ENCODE data around the gene METTL8.
"Not testable (repeated sequence)": the region's sequence is repeated elsewhere in the genome, so short reads cannot be mapped to it uniquely, and the experiment has no call there.

Gene METTL8

GRCh38 chr2:171401947-171402346 is 31.8 kb downstream of the METTL8 start:
- no peak for DNase-seq (ENCODE audit: low read depth)

DNA sequence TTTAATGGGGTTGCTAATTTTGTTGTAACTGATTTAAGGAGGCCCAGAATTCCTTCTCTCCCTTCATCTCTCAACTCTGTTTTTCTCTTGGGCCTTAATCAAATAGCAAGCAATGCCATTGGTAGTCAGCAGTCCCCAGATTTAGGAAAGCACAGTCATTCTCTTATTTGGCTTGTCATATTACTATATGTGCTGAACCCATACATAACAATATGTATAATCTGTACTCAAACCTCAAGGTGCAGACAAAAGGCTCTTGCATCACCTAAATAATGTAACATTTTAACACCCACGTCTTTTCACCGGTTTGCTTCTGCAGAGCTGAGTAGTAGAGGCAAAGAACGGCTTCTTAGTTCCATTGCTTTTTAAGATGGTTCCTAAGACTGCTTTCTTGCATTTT is 33.4 kb downstream of the METTL8 start:
- no peak for DNase-seq (ENCODE audit: low read depth)

- no peak for DNase-seq (ENCODE audit: low read depth)
Observed at GRCh38 chr2:171399292-171399691, 34.5 kb downstream of the METTL8 start.

GRCh38 chr2:171394164-171394740 is 39.5 kb downstream of the METTL8 start:
- DNase-seq (ENCODE audit: low read depth) = no peak

DNA sequence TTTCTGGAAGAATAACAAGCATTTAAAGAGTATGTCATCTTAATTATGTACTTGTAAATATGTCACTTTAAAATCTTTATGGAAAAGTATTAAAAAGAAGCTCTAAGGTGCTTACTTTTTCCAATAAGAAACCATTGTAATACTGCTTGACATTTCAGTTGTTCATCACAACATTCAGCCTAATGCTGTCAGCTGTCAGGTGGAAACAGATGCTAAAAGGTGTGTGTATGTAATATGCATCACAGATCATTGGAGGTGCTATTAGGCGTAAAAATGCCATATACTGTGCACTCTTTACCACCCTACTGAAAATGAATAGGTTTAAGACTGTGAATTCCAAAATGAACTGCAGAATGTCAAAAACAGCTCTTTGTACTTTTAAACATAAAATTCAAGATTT is 40.3 kb downstream of the METTL8 start:
- no peak for DNase-seq (ENCODE audit: low read depth)

GRCh38 chr2:171391532-171391931 is 42.3 kb downstream of the METTL8 start:
- DNase-seq (ENCODE audit: low read depth) = no peak

DNA sequence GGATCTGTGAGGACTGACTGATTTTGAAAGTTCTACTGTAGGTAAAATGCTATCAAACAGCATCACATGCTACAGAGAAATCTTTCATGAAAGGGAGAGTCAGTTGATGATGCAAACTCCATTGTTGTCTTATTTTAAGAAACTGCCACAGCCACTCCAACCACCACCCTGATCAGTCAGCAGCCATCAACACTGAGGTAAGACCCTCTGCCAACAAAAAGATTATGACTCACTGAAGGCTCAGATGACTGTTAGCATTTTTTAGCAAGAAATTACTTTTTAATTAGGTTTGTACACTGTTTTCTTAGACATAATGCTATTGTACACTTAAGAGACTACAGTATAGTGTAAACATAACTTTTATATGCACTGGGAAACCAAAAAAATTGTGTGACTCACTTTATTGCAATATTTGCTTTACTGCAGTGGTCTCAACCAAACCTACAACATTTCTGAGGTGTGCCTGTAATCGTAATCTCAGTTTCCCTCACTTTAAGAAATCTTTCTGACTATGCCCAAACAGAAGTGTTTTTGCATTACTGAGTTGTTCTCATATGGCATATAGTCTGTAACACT is 42.8 kb downstream of the METTL8 start:
- DNase-seq (ENCODE audit: low read depth) = peak; percentile 75

- DNase-seq (ENCODE audit: low read depth) = no peak
Observed at GRCh38 chr2:171389780-171390179, 44.0 kb downstream of the METTL8 start.

GRCh38 chr2:171389325-171389724 is 44.5 kb downstream of the METTL8 start:
- DNase-seq (ENCODE audit: low read depth) = no peak

GRCh38 chr2:171387052-171387451 is 46.7 kb downstream of the METTL8 start:
- no peak for DNase-seq (ENCODE audit: low read depth)

DNA sequence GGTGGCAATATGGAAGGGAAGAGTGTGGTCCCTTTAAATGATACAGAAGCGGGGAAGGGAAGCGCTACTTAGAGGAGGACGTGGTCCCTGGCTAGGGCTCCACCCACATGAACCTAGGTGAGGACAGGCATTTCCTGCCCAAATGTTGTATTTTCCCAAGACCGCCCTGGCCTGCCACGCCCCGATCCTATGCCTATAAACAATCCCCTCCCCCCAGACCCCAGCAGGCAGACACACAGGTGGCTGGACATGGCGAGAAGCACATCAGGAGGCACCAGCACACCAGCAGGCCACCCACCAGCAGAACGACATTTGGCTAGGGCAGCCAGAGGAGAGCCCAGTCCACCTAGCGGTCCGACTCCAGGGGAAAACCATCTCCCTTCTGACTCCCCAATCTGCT is 47.2 kb downstream of the METTL8 start:
- DNase-seq (ENCODE audit: low read depth) = no peak

DNA sequence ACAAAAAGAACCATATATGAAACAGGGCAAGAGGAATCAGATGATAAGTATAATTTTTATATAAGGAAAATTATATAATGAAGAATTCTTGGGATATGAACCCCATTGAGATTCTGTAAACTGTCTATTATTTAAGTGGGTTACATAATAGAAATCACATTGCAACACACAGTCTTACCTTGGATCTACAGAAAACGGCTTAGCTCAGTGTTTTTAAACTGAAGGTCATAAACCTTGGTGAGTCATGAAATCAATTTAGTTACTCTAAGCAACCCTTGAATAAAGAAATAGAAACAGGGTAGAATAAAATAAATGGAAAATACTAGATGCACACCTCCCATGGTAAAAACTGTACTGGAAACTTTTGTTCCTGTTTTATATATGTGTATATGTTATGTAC is 50.7 kb downstream of the METTL8 start:
- peak; percentile 48 for DNase-seq (ENCODE audit: low read depth)

- DNase-seq (ENCODE audit: low read depth) = not testable (repeated sequence)
Observed at GRCh38 chr2:171382175-171382574, 51.6 kb downstream of the METTL8 start.

GRCh38 chr2:171377852-171378251 is 55.9 kb downstream of the METTL8 start:
- DNase-seq (ENCODE audit: low read depth) = not testable (repeated sequence)

GRCh38 chr2:171367692-171368091 is 66.1 kb downstream of the METTL8 start:
- no peak for DNase-seq (ENCODE audit: low read depth)

DNA sequence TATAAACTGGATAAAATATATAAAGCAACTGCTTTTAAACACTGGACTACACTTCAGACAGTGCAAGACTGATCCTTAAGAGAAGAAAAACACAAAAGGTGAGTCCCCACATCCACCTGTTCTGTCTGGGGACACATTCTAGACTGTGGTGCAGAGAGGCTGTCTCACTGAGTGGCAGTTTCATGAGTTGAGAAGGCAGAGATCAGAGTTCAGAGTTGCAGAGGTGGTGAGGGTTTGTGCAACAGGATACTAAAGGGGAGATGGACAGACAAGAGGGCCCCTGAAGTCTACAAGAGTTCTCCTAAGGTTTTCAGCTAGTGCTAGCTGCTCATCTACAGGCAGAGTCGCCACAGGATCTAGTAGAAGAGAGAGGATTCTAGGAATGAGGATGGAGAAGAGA is 68.0 kb downstream of the METTL8 start:
- no peak for DNase-seq (ENCODE audit: low read depth)

GRCh38 chr2:171365232-171365631 is 68.6 kb downstream of the METTL8 start:
- peak; percentile 46 for DNase-seq (ENCODE audit: low read depth)

- no peak for DNase-seq (ENCODE audit: low read depth)
Observed at GRCh38 chr2:171362396-171362795, 71.4 kb downstream of the METTL8 start.

DNA sequence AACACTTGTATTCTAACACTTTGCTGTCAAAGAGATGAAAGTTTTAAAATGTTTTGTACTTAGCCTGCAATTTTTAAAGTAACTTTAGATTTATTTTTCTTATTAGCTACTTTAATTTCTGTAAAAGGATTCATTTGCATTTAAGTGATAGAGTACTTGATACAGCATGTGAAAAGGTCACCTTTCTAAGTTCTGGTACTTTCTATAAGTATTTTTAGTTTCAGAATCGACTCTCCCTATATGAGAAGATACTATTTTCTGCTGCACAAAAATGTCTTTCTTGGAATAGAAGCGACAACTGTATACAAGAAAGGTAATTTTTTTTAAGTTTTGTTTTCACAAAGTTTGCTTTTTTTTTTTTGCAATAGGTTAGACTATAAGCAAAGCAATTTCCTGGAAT is 72.9 kb downstream of the METTL8 start:
- no peak for DNase-seq (ENCODE audit: low read depth)

DNA sequence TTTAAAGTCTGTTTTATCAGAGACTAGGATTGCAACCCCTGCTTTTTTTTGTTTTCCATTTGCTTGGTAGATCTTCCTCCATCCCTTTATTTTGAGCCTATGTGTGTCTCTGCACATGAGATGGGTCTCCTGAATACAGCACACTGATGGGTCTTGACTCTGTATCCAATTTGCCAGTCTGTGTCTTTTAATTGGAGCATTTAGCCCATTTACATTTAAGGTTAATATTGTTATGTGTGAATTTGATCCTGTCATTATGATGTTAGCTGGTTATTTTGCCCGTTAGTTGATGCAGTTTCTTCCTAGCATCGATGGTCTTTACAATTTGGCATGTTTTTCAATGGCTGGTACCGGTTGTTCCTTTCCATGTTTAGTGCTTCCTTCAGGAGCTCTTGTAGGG is 80.0 kb downstream of the METTL8 start:
- not testable (repeated sequence) for DNase-seq (ENCODE audit: low read depth)

DNA sequence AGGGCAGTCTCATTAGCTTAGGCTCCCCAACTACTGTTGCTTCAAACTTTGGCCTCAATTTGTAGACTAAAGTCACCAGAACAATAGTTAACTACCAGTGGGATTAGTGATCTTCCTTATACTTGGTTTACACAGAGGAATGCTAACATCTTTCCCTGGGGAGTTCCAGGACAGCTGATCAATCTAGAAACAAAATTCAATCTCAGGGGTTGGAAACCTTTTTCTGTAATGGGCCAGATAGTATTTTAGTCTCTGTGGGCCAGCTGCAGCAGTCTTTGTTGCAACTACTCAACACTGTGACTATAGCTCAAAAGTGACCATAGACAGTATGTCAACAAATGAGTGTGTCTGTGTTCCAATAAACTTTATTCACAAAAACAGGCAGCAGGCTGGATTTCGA is 85.7 kb downstream of the METTL8 start:
- DNase-seq (ENCODE audit: low read depth) = no peak

DNA sequence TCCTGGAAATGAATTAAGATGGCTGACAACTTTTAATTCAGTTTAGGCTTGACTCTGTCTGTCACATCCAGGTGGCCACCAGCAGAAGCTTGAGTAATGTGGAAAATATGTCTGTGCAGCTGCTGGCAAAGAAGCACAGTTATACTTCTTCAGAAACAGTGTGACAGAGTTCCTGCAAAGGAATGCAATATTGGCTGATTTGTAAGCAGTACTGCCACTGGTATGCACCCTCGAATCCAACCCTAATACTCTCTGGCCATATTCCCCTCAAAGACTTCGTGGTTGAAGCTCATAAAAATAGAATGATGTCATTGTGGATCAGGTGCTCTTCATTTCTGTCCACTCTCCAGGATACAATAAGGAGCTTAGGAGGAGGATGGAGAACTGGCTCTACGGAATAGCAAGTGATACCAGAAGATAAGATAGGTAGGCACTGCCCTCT is 86.2 kb downstream of the METTL8 start:
- DNase-seq (ENCODE audit: low read depth) = peak; percentile 94

DNA sequence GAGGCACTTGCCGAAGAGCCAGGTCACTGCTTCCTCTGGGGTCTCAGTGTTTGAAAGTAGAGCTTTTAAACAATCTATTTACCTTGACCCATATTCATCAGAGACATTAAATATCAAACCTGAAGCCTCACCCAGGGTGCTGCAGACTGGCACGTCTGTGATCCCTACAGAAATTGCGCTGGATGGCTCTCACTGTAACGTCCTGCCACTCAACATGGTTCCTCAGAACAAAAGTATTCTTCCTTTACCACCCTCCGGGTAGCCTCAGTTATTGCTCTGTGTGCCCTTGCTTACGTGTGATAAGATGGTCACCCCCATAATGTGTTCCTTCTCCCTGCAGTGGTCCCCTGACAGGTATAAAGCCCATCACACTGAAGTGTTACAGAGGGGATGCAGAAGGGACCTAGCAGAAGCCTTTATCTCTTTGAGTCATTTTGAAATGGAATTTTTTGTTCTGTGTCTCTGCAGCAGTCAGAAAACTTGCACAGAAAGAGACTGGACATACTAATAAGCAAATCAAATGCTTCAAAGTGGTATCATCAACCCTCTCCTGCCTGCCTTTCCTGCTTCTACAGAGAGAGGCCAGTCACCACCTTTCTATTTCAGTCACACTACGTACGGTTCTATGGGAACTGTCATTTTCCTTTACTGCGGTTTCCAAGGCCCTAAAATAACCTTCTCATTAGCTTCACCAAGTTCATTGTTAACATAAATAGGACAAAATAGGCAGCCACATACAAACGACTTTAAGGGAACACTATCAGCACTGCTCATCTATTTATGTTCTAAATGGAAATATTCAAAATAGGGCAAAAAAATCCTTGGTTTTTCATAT is 86.8 kb downstream of the METTL8 start:
- DNase-seq (ENCODE audit: low read depth) = no peak

Data from iris pigment epithelial cell (primary cell).